ENCODE measurements around the gene TXNDC9.

GRCh38 chr2:99382143-99382542 lies 46.0 kb upstream of the TXNDC9 start:
- TF ChIP-seq CTCF (IDR thresholded peaks at IDR 0.05; ENCODE audit: poor library complexity) (no peak), EZH2 (IDR thresholded peaks at IDR 0.05; ENCODE audit: borderline replicate concordance) (no peak)

Data from hepatocyte (in vitro differentiated cells).